HepG2 (cell line): ENCODE data around the gene CHID1. TPM values are rescaled to one million over a fixed set of nuclear protein-coding genes. Genes with fewer than 3 reads are reported as not detected.
A peak's percentile ranks its signal among the peaks of the same experiment; 100 is the strongest.

Experiments
- AKNA ChIP-seq: sonication (generic); formaldehyde crosslinking; IDR thresholded peaks from 2 replicates; pipeline ENCODE4 v1.4.0; 2020; ENCODE audit warnings: missing genetic modification reagents, borderline replicate concordance
- FOSL2 ChIP-seq: sonication (generic); formaldehyde crosslinking; IDR thresholded peaks from 2 replicates; pipeline ENCODE4 v1.4.0; 2020; ENCODE audit warnings: missing genetic modification reagents
- TSC22D2 ChIP-seq: sonication (generic); formaldehyde crosslinking; IDR thresholded peaks from 2 replicates; pipeline ENCODE4 v1.5.1; 2020; ENCODE audit warnings: missing genetic modification reagents, mild to moderate bottlenecking, borderline replicate concordance
- ZBTB4 ChIP-seq: sonication (generic); formaldehyde crosslinking; IDR thresholded peaks from 2 replicates; pipeline ENCODE4 v1.4.0; 2020; ENCODE audit warnings: missing genetic modification reagents, mild to moderate bottlenecking, borderline replicate concordance
- ZNF782 ChIP-seq: sonication (generic); formaldehyde crosslinking; IDR thresholded peaks from 2 replicates; pipeline ENCODE4 v1.4.0; 2020; ENCODE audit warnings: missing genetic modification reagents, mild to moderate bottlenecking, borderline replicate concordance
- polyA plus RNA-seq, 8 experiments: library from polyadenylated mRNA; depleted of rRNA in 3 of 8; stranded (reverse) in 7 of 8; unstranded in 1 of 8; fragments of >200 nt; fragmentation: Illumina TruSeq in 4 of 8; extraction: Trizol in 4 of 8; gene quantifications; 2 replicates each; pipeline versions ENCODE4 v1.2.1 to v1.2.3, GENCODE V29; 2011 to 2016; ENCODE audit warnings: low read depth in 4 of 8, missing spikeins in 1 of 8, mixed read lengths in 1 of 8; ENCODE audit not compliant: insufficient read depth in 1 of 8
- total RNA-seq, 5 experiments: library from RNA; depleted of rRNA; stranded (reverse); fragments of >200 nt; fragmentation: Illumina TruSeq; extraction: Trizol; gene quantifications; 2 replicates each; pipeline ENCODE4 v1.2.3, GENCODE V29; 2016; ENCODE audit warnings: low read depth in 1 of 5
- TF ChIP-seq, protein P1 (sequence below): sonication (generic); formaldehyde crosslinking; IDR thresholded peaks from 2 replicates; pipeline ENCODE4 v1.4.0; 2020; ENCODE audit warnings: missing genetic modification reagents
- TF ChIP-seq, protein P2 (sequence below): sonication (generic); formaldehyde crosslinking; IDR thresholded peaks from one replicate; pipeline ENCODE4 v1.5.1; 2020; ENCODE audit warnings: mild to moderate bottlenecking, missing genetic modification reagents; ENCODE audit errors: not compliant biosample characterization

CHID1 gene
- total and polyA plus RNA-seq, 2 of the 13 experiments (the other 11 are each of a cell fraction or from before 2014, with no cell fraction given): 65.1 to 93.6 TPM

DNA sequence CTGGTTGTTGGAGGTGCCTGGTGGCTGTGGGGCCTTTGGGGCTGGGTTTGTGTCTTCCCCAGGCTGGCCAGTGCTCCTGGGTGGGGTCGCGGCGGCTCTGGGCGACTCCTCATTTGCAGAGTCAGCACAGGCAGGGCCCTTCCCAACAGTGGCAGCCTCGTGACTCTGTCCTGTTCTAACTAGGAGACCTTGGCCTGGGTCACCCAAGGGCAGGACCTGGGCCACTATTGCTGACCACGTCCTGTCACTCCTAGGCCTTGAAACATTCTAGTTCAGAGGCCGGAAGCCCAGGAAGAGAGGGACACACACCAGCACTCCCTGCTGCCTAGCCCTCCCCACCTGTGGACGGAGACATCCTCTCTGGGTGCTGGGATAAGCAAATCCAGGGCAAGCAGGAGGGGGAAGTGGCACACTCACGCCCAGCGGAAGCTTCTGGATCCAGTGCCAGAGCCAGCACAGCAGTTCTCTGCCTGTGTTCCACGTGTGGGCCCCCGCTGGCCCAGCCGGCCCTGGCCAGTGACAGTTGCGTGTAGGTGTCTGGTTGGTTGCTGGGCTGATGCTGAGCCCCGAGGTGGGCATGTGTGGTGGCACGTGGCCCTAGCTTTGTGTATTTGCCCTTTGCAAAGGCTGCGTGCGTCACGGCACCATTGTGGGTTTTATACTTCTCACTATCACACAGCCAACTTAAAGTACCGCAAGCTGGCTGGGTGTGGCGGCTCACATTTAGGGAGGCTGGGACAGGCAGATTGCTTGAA lies 4.3 kb upstream of the CHID1 start (continued):
- TF ChIP-seq, protein P1, sequence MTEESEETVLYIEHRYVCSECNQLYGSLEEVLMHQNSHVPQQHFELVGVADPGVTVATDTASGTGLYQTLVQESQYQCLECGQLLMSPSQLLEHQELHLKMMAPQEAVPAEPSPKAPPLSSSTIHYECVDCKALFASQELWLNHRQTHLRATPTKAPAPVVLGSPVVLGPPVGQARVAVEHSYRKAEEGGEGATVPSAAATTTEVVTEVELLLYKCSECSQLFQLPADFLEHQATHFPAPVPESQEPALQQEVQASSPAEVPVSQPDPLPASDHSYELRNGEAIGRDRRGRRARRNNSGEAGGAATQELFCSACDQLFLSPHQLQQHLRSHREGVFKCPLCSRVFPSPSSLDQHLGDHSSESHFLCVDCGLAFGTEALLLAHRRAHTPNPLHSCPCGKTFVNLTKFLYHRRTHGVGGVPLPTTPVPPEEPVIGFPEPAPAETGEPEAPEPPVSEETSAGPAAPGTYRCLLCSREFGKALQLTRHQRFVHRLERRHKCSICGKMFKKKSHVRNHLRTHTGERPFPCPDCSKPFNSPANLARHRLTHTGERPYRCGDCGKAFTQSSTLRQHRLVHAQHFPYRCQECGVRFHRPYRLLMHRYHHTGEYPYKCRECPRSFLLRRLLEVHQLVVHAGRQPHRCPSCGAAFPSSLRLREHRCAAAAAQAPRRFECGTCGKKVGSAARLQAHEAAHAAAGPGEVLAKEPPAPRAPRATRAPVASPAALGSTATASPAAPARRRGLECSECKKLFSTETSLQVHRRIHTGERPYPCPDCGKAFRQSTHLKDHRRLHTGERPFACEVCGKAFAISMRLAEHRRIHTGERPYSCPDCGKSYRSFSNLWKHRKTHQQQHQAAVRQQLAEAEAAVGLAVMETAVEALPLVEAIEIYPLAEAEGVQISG (CRISPR knock-in tag): peak; percentile 68; the same call in 1 of the 2 replicates
- no peak for TF ChIP-seq TSC22D2 (CRISPR knock-in tag)
- TF ChIP-seq AKNA (CRISPR knock-in tag): no peak
- no peak for TF ChIP-seq FOSL2 (CRISPR knock-in tag)
- TF ChIP-seq ZNF782: no peak
- TF ChIP-seq ZBTB4 (CRISPR knock-in tag): peak; percentile 87; the same call in 1 of the 2 replicates
- TF ChIP-seq, protein P2, sequence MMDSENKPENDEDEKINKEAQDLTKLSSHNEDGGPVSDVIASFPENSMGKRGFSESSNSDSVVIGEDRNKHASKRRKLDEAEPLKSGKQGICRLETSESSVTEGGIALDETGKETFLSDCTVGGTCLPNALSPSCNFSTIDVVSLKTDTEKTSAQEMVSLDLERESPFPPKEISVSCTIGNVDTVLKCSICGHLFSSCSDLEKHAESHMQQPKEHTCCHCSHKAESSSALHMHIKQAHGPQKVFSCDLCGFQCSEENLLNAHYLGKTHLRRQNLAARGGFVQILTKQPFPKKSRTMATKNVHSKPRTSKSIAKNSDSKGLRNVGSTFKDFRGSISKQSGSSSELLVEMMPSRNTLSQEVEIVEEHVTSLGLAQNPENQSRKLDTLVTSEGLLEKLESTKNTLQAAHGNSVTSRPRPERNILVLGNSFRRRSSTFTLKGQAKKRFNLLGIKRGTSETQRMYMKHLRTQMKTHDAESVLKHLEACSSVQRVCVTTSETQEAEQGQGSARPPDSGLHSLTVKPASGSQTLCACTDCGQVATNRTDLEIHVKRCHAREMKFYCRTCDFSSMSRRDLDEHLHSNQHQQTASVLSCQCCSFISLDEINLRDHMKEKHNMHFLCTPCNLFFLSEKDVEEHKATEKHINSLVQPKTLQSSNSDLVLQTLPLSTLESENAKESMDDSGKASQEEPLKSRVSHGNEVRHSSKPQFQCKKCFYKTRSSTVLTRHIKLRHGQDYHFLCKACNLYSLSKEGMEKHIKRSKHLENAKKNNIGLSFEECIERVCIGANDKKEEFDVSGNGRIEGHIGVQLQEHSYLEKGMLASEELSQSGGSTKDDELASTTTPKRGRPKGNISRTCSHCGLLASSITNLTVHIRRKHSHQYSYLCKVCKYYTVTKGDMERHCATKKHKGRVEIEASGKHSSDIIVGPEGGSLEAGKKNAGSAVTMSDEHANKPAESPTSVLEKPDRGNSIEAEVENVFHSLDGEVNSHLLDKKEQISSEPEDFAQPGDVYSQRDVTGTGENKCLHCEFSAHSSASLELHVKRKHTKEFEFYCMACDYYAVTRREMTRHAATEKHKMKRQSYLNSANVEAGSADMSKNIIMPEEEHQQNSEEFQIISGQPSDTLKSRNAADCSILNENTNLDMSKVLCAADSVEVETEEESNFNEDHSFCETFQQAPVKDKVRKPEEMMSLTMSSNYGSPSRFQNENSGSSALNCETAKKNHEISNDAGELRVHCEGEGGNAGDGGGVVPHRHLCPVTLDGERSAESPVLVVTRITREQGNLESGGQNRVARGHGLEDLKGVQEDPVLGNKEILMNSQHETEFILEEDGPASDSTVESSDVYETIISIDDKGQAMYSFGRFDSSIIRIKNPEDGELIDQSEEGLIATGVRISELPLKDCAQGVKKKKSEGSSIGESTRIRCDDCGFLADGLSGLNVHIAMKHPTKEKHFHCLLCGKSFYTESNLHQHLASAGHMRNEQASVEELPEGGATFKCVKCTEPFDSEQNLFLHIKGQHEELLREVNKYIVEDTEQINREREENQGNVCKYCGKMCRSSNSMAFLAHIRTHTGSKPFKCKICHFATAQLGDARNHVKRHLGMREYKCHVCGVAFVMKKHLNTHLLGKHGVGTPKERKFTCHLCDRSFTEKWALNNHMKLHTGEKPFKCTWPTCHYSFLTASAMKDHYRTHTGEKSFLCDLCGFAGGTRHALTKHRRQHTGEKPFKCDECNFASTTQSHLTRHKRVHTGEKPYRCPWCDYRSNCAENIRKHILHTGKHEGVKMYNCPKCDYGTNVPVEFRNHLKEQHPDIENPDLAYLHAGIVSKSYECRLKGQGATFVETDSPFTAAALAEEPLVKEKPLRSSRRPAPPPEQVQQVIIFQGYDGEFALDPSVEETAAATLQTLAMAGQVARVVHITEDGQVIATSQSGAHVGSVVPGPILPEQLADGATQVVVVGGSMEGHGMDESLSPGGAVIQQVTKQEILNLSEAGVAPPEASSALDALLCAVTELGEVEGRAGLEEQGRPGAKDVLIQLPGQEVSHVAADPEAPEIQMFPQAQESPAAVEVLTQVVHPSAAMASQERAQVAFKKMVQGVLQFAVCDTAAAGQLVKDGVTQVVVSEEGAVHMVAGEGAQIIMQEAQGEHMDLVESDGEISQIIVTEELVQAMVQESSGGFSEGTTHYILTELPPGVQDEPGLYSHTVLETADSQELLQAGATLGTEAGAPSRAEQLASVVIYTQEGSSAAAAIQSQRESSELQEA (CRISPR knock-in tag): no peak
